Activated CD4-positive, alpha-beta T cell treated with anti-CD3 and anti-CD28 coated beads for 36 hours (primary cell): Measurements from ENCODE around the gene TICAM2. TPM values are rescaled to one million over a fixed set of nuclear protein-coding genes. Genes with fewer than 3 reads are reported as not detected.

Experiments used
- ATAC-seq: fragments of 200-7000 bp; cut with Tn5 transposase; one replicate; pipeline ENCODE4 v1.10.0; 2021; ENCODE audit warnings: mild to moderate bottlenecking, moderate library complexity
- CTCF ChIA-PET: fragments of 350-600 bp; sonication (Branson Sonifier 250); formaldehyde crosslinking; loops from one replicate; lab custom pipeline; 2021; ENCODE audit warnings: antibody characterized with exemption; lab: Charles Lee
- POLR2A ChIA-PET: fragments of 350-600 bp; sonication (Branson Sonifier 250); formaldehyde crosslinking; loops from one replicate; lab custom pipeline; 2021; ENCODE audit warnings: antibody characterized with exemption, inconsistent platforms; lab: Charles Lee
- DNase-seq: peaks from one replicate; pipeline ENCODE4 v3.0.0-alpha.2; 2020
- H3K27ac Mint-ChIP-seq: one replicate; pipeline ENCODE4 v1.8.0; 2021; ENCODE audit warnings: mixed read lengths
- H3K27me3 Mint-ChIP-seq: one replicate; pipeline ENCODE4 v1.8.0; 2021; ENCODE audit warnings: mixed read lengths
- H3K36me3 Mint-ChIP-seq: one replicate; pipeline ENCODE4 v1.8.0; 2021; ENCODE audit warnings: low read depth, mixed read lengths
- H3K4me1 Mint-ChIP-seq: one replicate; pipeline ENCODE4 v1.8.0; 2021; ENCODE audit warnings: mixed read lengths
- H3K4me3 Mint-ChIP-seq: one replicate; pipeline ENCODE4 v1.8.0; 2021; ENCODE audit warnings: mild to moderate bottlenecking, moderate library complexity, mixed read lengths
- H3K9me3 Mint-ChIP-seq: one replicate; pipeline ENCODE4 v1.8.0; 2021; ENCODE audit warnings: low read depth, mixed read lengths
- intact Hi-C, 2 experiments: fragments of 100-400 bp; cut with DNase I in 1 of 2; cut with micrococcal nuclease in 1 of 2; formaldehyde crosslinking; loops; one replicate each; pipeline versions ENCODE4 v1.14.2 to v1.15.1; 2022 to 2024; cut with DNase I, micrococcal nuclease
- total RNA-seq, 2 experiments: library from RNA; stranded (reverse); gene quantifications; one replicate each; pipeline ENCODE4 v1.2.3, GENCODE V29; 2021

TICAM2 gene
- total RNA-seq, 2 experiments from 2014 or later: 0.87 to 1.7 TPM

- ATAC-seq (no peak), DNase-seq (no peak)
- Mint-ChIP-seq H3K4me3 (no peak overlapping the region), H3K27ac (no peak overlapping the region), H3K9me3 (no peaks in the 10 kb centered on the region), H3K4me1 (peaks cover 11% of the 10 kb centered on the region), H3K27me3 (no peaks in the 10 kb centered on the region), H3K36me3 (peaks cover 44% of the 10 kb centered on the region)
- POLR2A ChIA-PET: interaction anchor here (1.6 kb wide), 1 partner anchor 9 kb away, joined by 8 read pairs; the partner anchor contains the start of gene TMED7
- CTCF ChIA-PET: interaction anchor here (0.6 to 2.9 kb wide), 3 partner anchors 8 to 10 kb away, joined by 3 to 15 read pairs (median 5); partner anchors contain the start of gene TMED7
- intact Hi-C loops: no loop called here
Observed at GRCh38 chr5:115616472-115616871, 14.2 kb upstream of the TICAM2 start.

- no peak overlapping the region for H3K27ac Mint-ChIP-seq
- no peaks in the 10 kb centered on the region for H3K27me3 Mint-ChIP-seq
- ATAC-seq (no peak), DNase-seq (no peak)
- POLR2A ChIA-PET: interaction anchor here (0.6 kb wide), 1 partner anchor 12 kb away, joined by 3 read pairs; no protein-coding TSS in a partner anchor
- no peaks in the 10 kb centered on the region for H3K9me3 Mint-ChIP-seq
- CTCF ChIA-PET: interaction anchor here (0.6 kb wide), 1 partner anchor 68 kb away, joined by 4 read pairs; no protein-coding TSS in a partner anchor
- intact Hi-C loops: no loop called here
- peaks cover 14% of the 10 kb centered on the region for H3K4me1 Mint-ChIP-seq
- H3K4me3 Mint-ChIP-seq: no peak overlapping the region
- peaks cover 26% of the 10 kb centered on the region for H3K36me3 Mint-ChIP-seq
Observed at GRCh38 chr5:115611873-115612272, 9.6 kb upstream of the TICAM2 start.

GRCh38 chr5:115607935-115608334, 5.7 kb upstream of the TICAM2 start:
- CTCF ChIA-PET: interaction anchor here (1.3 to 1.8 kb wide), 2 partner anchors 15 to 19 kb away, joined by 3 to 4 read pairs; no protein-coding TSS in a partner anchor
- no peak overlapping the region for H3K27ac Mint-ChIP-seq
- POLR2A ChIA-PET: no interaction called here
- H3K4me1 Mint-ChIP-seq: peaks cover 21% of the 10 kb centered on the region
- H3K27me3 Mint-ChIP-seq: no peaks in the 10 kb centered on the region
- no peaks in the 10 kb centered on the region for H3K9me3 Mint-ChIP-seq
- H3K4me3 Mint-ChIP-seq: no peak overlapping the region
- ATAC-seq: no peak
- intact Hi-C loops: no loop called here
- no peak for DNase-seq
- H3K36me3 Mint-ChIP-seq: peaks cover 33% of the 10 kb centered on the region

- ChIA-PET POLR2A (no interaction called here), CTCF (interaction anchor here (0.9 kb wide), 1 partner anchor 247 kb away, joined by 3 read pairs; no protein-coding TSS in a partner anchor)
- Mint-ChIP-seq H3K4me3 (no peak overlapping the region), H3K36me3 (peaks cover 33% of the 10 kb centered on the region), H3K4me1 (peaks cover 38% of the 10 kb centered on the region), H3K27ac (no peak overlapping the region), H3K27me3 (no peaks in the 10 kb centered on the region), H3K9me3 (no peaks in the 10 kb centered on the region)
- intact Hi-C loops: no loop called here
- no peak for DNase-seq
- no peak for ATAC-seq
Observed at GRCh38 chr5:115605436-115605835, 3.2 kb upstream of the TICAM2 start.

GRCh38 chr5:115602591-115603125, 379 bp upstream of the TICAM2 start:
- H3K9me3 Mint-ChIP-seq: no peaks in the 10 kb centered on the region
- ChIA-PET CTCF (interaction anchor here (0.7 kb wide), 1 partner anchor 340 kb away, joined by 3 read pairs; the partner anchor contains the start of gene PGGT1B), POLR2A (interaction anchor here (0.9 to 1.5 kb wide), 2 partner anchors 22 to 76 kb away, joined by 3 read pairs; no protein-coding TSS in a partner anchor)
- DNase-seq (no peak), ATAC-seq (no peak)
- peaks cover 37% of the 10 kb centered on the region for H3K4me1 Mint-ChIP-seq
- H3K27me3 Mint-ChIP-seq: no peaks in the 10 kb centered on the region
- H3K27ac Mint-ChIP-seq: peak overlapping the region; percentile 86
- peaks cover 29% of the 10 kb centered on the region for H3K36me3 Mint-ChIP-seq
- H3K4me3 Mint-ChIP-seq: peak overlapping the region; percentile 61
- intact Hi-C loops: loop anchor here (1.0 to 2.0 kb wide), 3 partner anchors 22 to 58 kb away; partner anchors contain the start of gene FEM1C (in 1 of the 2)

GRCh38 chr5:115600766-115601165, 1.5 kb downstream of the TICAM2 start:
- DNase-seq: no peak
- CTCF ChIA-PET: interaction anchor here (0.8 to 1.3 kb wide), 2 partner anchors 26 to 57 kb away, joined by 3 read pairs; no protein-coding TSS in a partner anchor
- H3K27me3 Mint-ChIP-seq: no peaks in the 10 kb centered on the region
- intact Hi-C loops: loop anchor here in 1 of 2 experiments (1.0 kb wide), 1 partner anchor 241 kb away; the partner anchor contains the start of genes AP3S1 and ATG12
- H3K36me3 Mint-ChIP-seq: peaks cover 18% of the 10 kb centered on the region
- no peak for ATAC-seq
- no peaks in the 10 kb centered on the region for H3K9me3 Mint-ChIP-seq
- no peak overlapping the region for H3K27ac Mint-ChIP-seq
- H3K4me1 Mint-ChIP-seq: peaks cover 35% of the 10 kb centered on the region
- no peak overlapping the region for H3K4me3 Mint-ChIP-seq
- POLR2A ChIA-PET: no interaction called here

- ATAC-seq (no peak), DNase-seq (no peak)
- peaks cover 15% of the 10 kb centered on the region for H3K36me3 Mint-ChIP-seq
- no peaks in the 10 kb centered on the region for H3K9me3 Mint-ChIP-seq
- no peaks in the 10 kb centered on the region for H3K27me3 Mint-ChIP-seq
- POLR2A ChIA-PET: interaction anchor here (0.6 kb wide), 1 partner anchor 12 kb away, joined by 3 read pairs; no protein-coding TSS in a partner anchor
- no peak overlapping the region for H3K27ac Mint-ChIP-seq
- no peak overlapping the region for H3K4me3 Mint-ChIP-seq
- intact Hi-C loops: no loop called here
- peaks cover 33% of the 10 kb centered on the region for H3K4me1 Mint-ChIP-seq
- CTCF ChIA-PET: interaction anchor here (0.6 to 0.8 kb wide), 4 partner anchors 12 to 292 kb away, joined by 3 to 4 read pairs (median 3); no protein-coding TSS in a partner anchor
Observed at GRCh38 chr5:115599924-115600323, 2.4 kb downstream of the TICAM2 start.

GRCh38 chr5:115599502-115599901, 2.8 kb downstream of the TICAM2 start:
- POLR2A ChIA-PET: no interaction called here
- Mint-ChIP-seq H3K36me3 (peaks cover 15% of the 10 kb centered on the region), H3K4me3 (no peak overlapping the region), H3K9me3 (no peaks in the 10 kb centered on the region), H3K27ac (no peak overlapping the region), H3K4me1 (peaks cover 33% of the 10 kb centered on the region), H3K27me3 (no peaks in the 10 kb centered on the region)
- DNase-seq (peak; percentile 10), ATAC-seq (no peak)
- intact Hi-C loops: no loop called here
- CTCF ChIA-PET: interaction anchor here (0.7 to 0.8 kb wide), 3 partner anchors 12 to 57 kb away, joined by 3 to 4 read pairs (median 3); no protein-coding TSS in a partner anchor

- no peaks in the 10 kb centered on the region for H3K27me3 Mint-ChIP-seq
- intact Hi-C loops: no loop called here
Observed at GRCh38 chr5:115594128-115595047, 7.9 kb downstream of the TICAM2 start.

GRCh38 chr5:115589043-115589442, 13.2 kb downstream of the TICAM2 start:
- Mint-ChIP-seq H3K36me3 (no peaks in the 10 kb centered on the region), H3K27me3 (no peaks in the 10 kb centered on the region), H3K9me3 (no peaks in the 10 kb centered on the region), H3K4me3 (no peak overlapping the region), H3K4me1 (no peaks in the 10 kb centered on the region), H3K27ac (no peak overlapping the region)
- ChIA-PET POLR2A (no interaction called here), CTCF (interaction anchor here (1.0 to 3.0 kb wide), 3 partner anchors 15 to 280 kb away, joined by 3 to 16 read pairs (median 4); no protein-coding TSS in a partner anchor)
- ATAC-seq: no peak
- intact Hi-C loops: loop anchor here in 1 of 2 experiments (5.0 kb wide), 1 partner anchor 202 kb away; no protein-coding TSS in a partner anchor
- DNase-seq: no peak

More at GRCh38 chr5:115594128-115595047, 7.9 kb downstream of the TICAM2 start:
- Mint-ChIP-seq H3K27ac (no peak overlapping the region), H3K4me3 (no peak overlapping the region), H3K36me3 (no peaks in the 10 kb centered on the region), H3K4me1 (peaks cover under 1% of the 10 kb centered on the region), H3K9me3 (no peaks in the 10 kb centered on the region)
- ATAC-seq (no peak), DNase-seq (no peak)
- ChIA-PET CTCF (interaction anchor here (0.7 kb wide), 1 partner anchor 1504 kb away, joined by 3 read pairs; no protein-coding TSS in a partner anchor), POLR2A (no interaction called here)
